Measurements from ENCODE around the gene HLA-DOA.

DNA sequence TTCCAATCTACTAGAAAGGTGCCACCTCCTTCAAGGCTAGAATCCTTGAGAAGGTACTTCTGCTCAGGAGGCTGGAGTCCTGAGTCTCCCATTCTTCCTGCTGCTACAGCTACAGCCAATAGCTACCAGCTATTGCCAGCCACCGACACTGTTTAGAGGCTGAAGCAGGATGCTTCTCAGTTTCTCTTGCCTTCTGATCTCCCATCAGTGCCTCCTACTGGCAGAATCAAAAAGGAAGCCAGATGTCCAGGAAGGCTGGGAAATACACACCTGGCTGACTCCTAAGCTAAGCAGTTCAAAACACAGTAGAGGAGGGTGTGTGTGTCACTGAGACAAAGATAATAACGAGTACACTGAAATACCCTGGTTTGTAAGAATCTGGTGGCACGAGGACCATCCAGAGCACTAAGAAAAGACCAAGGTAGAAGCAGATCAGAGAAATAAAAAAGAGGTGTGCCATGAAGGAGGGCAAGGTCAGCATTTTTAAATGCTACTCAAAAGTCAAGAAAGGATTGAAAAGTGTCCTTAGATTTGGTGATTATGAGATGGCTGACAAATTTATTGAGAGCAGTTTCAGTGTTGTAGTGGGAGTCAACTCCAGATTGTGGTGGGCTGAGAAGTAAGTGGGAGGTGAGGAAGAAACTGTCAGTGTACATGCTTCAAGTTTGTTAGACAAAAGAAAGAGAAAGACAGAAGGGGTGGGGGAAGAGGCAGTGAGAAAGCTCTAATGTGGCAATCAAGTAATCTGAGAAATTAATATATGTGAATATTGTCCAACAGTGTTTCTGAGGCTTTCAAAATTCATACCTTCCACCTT is 54.2 kb downstream of the HLA-DOA start:
- TF ChIP-seq, protein P1, sequence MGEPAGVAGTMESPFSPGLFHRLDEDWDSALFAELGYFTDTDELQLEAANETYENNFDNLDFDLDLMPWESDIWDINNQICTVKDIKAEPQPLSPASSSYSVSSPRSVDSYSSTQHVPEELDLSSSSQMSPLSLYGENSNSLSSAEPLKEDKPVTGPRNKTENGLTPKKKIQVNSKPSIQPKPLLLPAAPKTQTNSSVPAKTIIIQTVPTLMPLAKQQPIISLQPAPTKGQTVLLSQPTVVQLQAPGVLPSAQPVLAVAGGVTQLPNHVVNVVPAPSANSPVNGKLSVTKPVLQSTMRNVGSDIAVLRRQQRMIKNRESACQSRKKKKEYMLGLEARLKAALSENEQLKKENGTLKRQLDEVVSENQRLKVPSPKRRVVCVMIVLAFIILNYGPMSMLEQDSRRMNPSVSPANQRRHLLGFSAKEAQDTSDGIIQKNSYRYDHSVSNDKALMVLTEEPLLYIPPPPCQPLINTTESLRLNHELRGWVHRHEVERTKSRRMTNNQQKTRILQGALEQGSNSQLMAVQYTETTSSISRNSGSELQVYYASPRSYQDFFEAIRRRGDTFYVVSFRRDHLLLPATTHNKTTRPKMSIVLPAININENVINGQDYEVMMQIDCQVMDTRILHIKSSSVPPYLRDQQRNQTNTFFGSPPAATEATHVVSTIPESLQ (CRISPR knock-in tag; IDR thresholded peaks at IDR 0.05), result no peak
- TF ChIP-seq NR2C2 (CRISPR knock-in tag; IDR thresholded peaks at IDR 0.05), result no peak

All from WTC11 (cell line).